H9 (cell line): ENCODE results near the gene PRDM11. TPM values are rescaled to one million over a fixed set of nuclear protein-coding genes. Genes with fewer than 3 reads are reported as not detected.

Experiments
- DNase-seq: peaks from one replicate; pipeline ENCODE4 v3.0.0-alpha.2; 2017
- H2AFZ ChIP-seq: one replicate; pipeline ENCODE4 v1.6.1; 2013; ENCODE audit warnings: mild to moderate bottlenecking, low read length, control low read depth, moderate library complexity
- H2AK5ac ChIP-seq: 2 replicates; pipeline ENCODE4 v1.6.1; 2013; ENCODE audit warnings: low read length, control low read depth, mixed read lengths; ENCODE audit not compliant: insufficient read length
- H2BK120ac ChIP-seq: one replicate; pipeline ENCODE4 v1.6.1; 2013; ENCODE audit warnings: low read depth, mild to moderate bottlenecking, low read length, control low read depth, inconsistent platforms; ENCODE audit not compliant: poor library complexity, severe bottlenecking
- H2BK12ac ChIP-seq: 2 replicates; pipeline ENCODE4 v1.6.1; 2013; ENCODE audit warnings: low read length, control low read depth, mixed read lengths, low read depth; ENCODE audit not compliant: insufficient read length
- H2BK15ac ChIP-seq: 2 replicates; pipeline ENCODE4 v1.6.1; 2013; ENCODE audit warnings: low read depth, low read length, control low read depth
- H2BK20ac ChIP-seq: one replicate; pipeline ENCODE4 v1.6.1; 2013; ENCODE audit warnings: low read depth, mild to moderate bottlenecking, low read length, control low read depth, inconsistent platforms; ENCODE audit not compliant: poor library complexity, severe bottlenecking
- H2BK5ac ChIP-seq: 2 replicates; pipeline ENCODE4 v1.6.1; 2013; ENCODE audit warnings: low read length, control low read depth, mixed read lengths; ENCODE audit not compliant: insufficient read length
- H3K14ac ChIP-seq: 2 replicates; pipeline ENCODE4 v1.6.1; 2013; ENCODE audit warnings: low read length, control low read depth; ENCODE audit not compliant: insufficient read depth
- H3K18ac ChIP-seq: 2 replicates; pipeline ENCODE4 v1.6.1; 2013; ENCODE audit warnings: low read depth, mild to moderate bottlenecking, mixed read lengths, low read length, control low read depth; ENCODE audit not compliant: insufficient read length
- H3K23ac ChIP-seq: 2 replicates; pipeline ENCODE4 v1.6.1; 2013; ENCODE audit warnings: low read length, control low read depth, mixed read lengths, low read depth; ENCODE audit not compliant: insufficient read length
- H3K23me2 ChIP-seq: 2 replicates; pipeline ENCODE4 v1.6.1; 2013; ENCODE audit warnings: low read depth, mild to moderate bottlenecking, mixed read lengths, low read length, control low read depth; ENCODE audit not compliant: insufficient read length, poor library complexity, severe bottlenecking
- H3K27ac ChIP-seq: 2 replicates; pipeline ENCODE4 v1.5.1; 2013; ENCODE audit warnings: low read length, control low read depth, mixed read lengths, low read depth; ENCODE audit not compliant: insufficient read length
- H3K27me3 ChIP-seq: 2 replicates; pipeline ENCODE4 v1.6.1; 2013; ENCODE audit warnings: low read length, control low read depth, inconsistent platforms; ENCODE audit not compliant: insufficient read depth
- H3K4ac ChIP-seq: 2 replicates; pipeline ENCODE4 v1.6.1; 2013; ENCODE audit warnings: low read depth, mild to moderate bottlenecking, control low read depth, inconsistent platforms, low read length, moderate library complexity
- H3K4me1 ChIP-seq: 2 replicates; pipeline ENCODE4 v1.6.1; 2013; ENCODE audit warnings: low read length, control low read depth, inconsistent platforms; ENCODE audit not compliant: insufficient read depth
- H3K4me2 ChIP-seq: 2 replicates; pipeline ENCODE4 v1.6.1; 2013; ENCODE audit warnings: low read length, control low read depth, mixed read lengths; ENCODE audit not compliant: insufficient read length, insufficient read depth
- H3K56ac ChIP-seq: 2 replicates; pipeline ENCODE4 v1.6.1; 2013; ENCODE audit warnings: low read depth, mild to moderate bottlenecking, mixed read lengths, low read length, control low read depth; ENCODE audit not compliant: insufficient read length
- H3K79me1 ChIP-seq: 2 replicates; pipeline ENCODE4 v1.6.1; 2013; ENCODE audit warnings: low read depth, mild to moderate bottlenecking, moderate library complexity, low read length, control low read depth, inconsistent platforms; ENCODE audit not compliant: insufficient read depth, poor library complexity, severe bottlenecking
- H3K79me2 ChIP-seq: 2 replicates; pipeline ENCODE4 v1.6.1; 2013; ENCODE audit warnings: low read length, control low read depth, inconsistent platforms; ENCODE audit not compliant: insufficient read depth
- H3K9ac ChIP-seq: 2 replicates; pipeline ENCODE4 v1.6.1; 2013; ENCODE audit warnings: low read length, control low read depth, mixed read lengths; ENCODE audit not compliant: insufficient read length; ENCODE audit errors: extremely low read depth
- H3K9me3 ChIP-seq: one replicate; pipeline ENCODE4 v1.6.1; 2013; ENCODE audit warnings: low read depth, low read length, inconsistent platforms; ENCODE audit not compliant: control insufficient read depth
- H3T11ph ChIP-seq: one replicate; pipeline ENCODE4 v1.6.1; 2013; ENCODE audit warnings: mild to moderate bottlenecking, low read length, control low read depth, inconsistent platforms
- H4K20me1 ChIP-seq: one replicate; pipeline ENCODE4 v1.6.1; 2013; ENCODE audit not compliant: control insufficient read depth, insufficient read length, insufficient read depth
- H4K5ac ChIP-seq: 2 replicates; pipeline ENCODE4 v1.6.1; 2013; ENCODE audit warnings: low read depth, mild to moderate bottlenecking, mixed read lengths, low read length, control low read depth; ENCODE audit not compliant: insufficient read length
- H4K8ac ChIP-seq: replicated peaks from 2 replicates; pipeline ENCODE4 v1.6.1; 2013; ENCODE audit warnings: low read length, control low read depth, mixed read lengths, low read depth; ENCODE audit not compliant: insufficient read length
- H4K91ac ChIP-seq: 2 replicates; pipeline ENCODE4 v1.6.1; 2013; ENCODE audit warnings: low read depth, mild to moderate bottlenecking, moderate library complexity, mixed read lengths, low read length, control low read depth; ENCODE audit not compliant: insufficient read length
- H3K27ac Mint-ChIP-seq, 3 experiments: 2 replicates in 2 of 3; 3 replicates in 1 of 3; pipeline ENCODE4 v1.8.0; 2020 to 2021; ENCODE audit warnings: mixed read lengths in 3 of 3, mild to moderate bottlenecking in 1 of 3, moderate library complexity in 1 of 3
- H3K27me3 Mint-ChIP-seq: 2 replicates; pipeline ENCODE4 v1.8.0; 2021; ENCODE audit warnings: low read depth, mild to moderate bottlenecking, moderate library complexity, mixed read lengths
- H3K36me3 Mint-ChIP-seq, 3 experiments: 2 replicates in 2 of 3; 3 replicates in 1 of 3; pipeline ENCODE4 v1.8.0; 2020 to 2021; ENCODE audit warnings: low read depth in 3 of 3, mixed read lengths in 3 of 3; ENCODE audit not compliant: insufficient read depth in 1 of 3
- H3K4me1 Mint-ChIP-seq, 2 experiments: 2 replicates each; pipeline ENCODE4 v1.8.0; 2020; ENCODE audit warnings: mixed read lengths in 2 of 2
- H3K4me3 Mint-ChIP-seq, 2 experiments: 2 replicates in 1 of 2; 3 replicates in 1 of 2; pipeline ENCODE4 v1.8.0; 2020 to 2021; ENCODE audit warnings: mild to moderate bottlenecking in 2 of 2, mixed read lengths in 2 of 2, moderate library complexity in 1 of 2
- H3K9me3 Mint-ChIP-seq, 2 experiments: 2 replicates in 1 of 2; 3 replicates in 1 of 2; pipeline ENCODE4 v1.8.0; 2020; ENCODE audit warnings: mild to moderate bottlenecking in 2 of 2, mixed read lengths in 2 of 2, moderate library complexity in 1 of 2
- CTCF ChIP-seq: fragments of 200-600 bp; sonication (generic); conservative IDR thresholded peaks from 3 replicates; pipeline ENCODE4 v1.8.0; 2021; ENCODE audit warnings: antibody characterized with exemption, mild to moderate bottlenecking
- WGBS: extraction: QIAGEN DNeasy Blood & Tissue Kit; methylation state at CpG from one replicate; pipeline ENCODE4 v1.1.7; 2013; ENCODE audit warnings: missing lambda C conversion rate, low lambda C conversion rate, mixed read lengths; ENCODE audit not compliant: insufficient read length; ENCODE audit errors: extremely low coverage; 5-methylcytosine and 5-hydroxymethylcytosine counted together
- total RNA-seq: library from RNA; stranded (reverse); gene quantifications from 2 replicates; pipeline ENCODE4 v1.2.1, GENCODE V29; 2021

Gene PRDM11
- total RNA-seq, 1 experiment from 2014 or later: 11.5 TPM

GRCh38 chr11:45239733-45240132, 93.3 kb downstream of the PRDM11 start:
- no peak overlapping the region for H3K14ac ChIP-seq
- H3K79me2 ChIP-seq: no peaks in the 10 kb centered on the region
- H2BK15ac ChIP-seq: no peak overlapping the region
- H3T11ph ChIP-seq: no peak overlapping the region
- no peak overlapping the region for H4K8ac ChIP-seq
- H3K4me1 ChIP-seq: no peaks in the 10 kb centered on the region
- Mint-ChIP-seq H3K4me1 (peaks cover 0 to 3% of the 10 kb centered on the region in 2 experiments; a peak in 2 of 4 replicates), H3K36me3 (no peaks in the 10 kb centered on the region), H3K9me3 (peaks cover 0 to 6% of the 10 kb centered on the region in 2 experiments; a peak in 1 of 5 replicates), H3K4me3 (no peak overlapping the region), H3K27me3 (peaks cover 20% of the 10 kb centered on the region), H3K27ac (no peak overlapping the region)
- H4K20me1 ChIP-seq: no peaks in the 10 kb centered on the region
- H3K4me2 ChIP-seq: no peak overlapping the region
- no peak overlapping the region for H2AFZ ChIP-seq
- no peaks in the 10 kb centered on the region for H3K23me2 ChIP-seq
- H3K79me1 ChIP-seq: no peaks in the 10 kb centered on the region
- no peak overlapping the region for H3K27ac ChIP-seq
- no peak overlapping the region for H3K56ac ChIP-seq
- H4K5ac ChIP-seq: no peak overlapping the region
- no CpG with 5 or more reads among the region's 1 CpG for WGBS
- no peak overlapping the region for H2BK12ac ChIP-seq
- H3K4ac ChIP-seq: no peak overlapping the region
- H3K23ac ChIP-seq: no peak overlapping the region
- H3K9me3 ChIP-seq: no peaks in the 10 kb centered on the region
- no peak overlapping the region for H2BK5ac ChIP-seq
- H2BK120ac ChIP-seq: no peak overlapping the region
- no peaks in the 10 kb centered on the region for H3K27me3 ChIP-seq
- H3K18ac ChIP-seq: no peak overlapping the region
- no peak for TF ChIP-seq CTCF
- H3K9ac ChIP-seq: no peak overlapping the region
- no peak overlapping the region for H2BK20ac ChIP-seq
- no peak overlapping the region for H2AK5ac ChIP-seq
- no peak overlapping the region for H4K91ac ChIP-seq
- no peak for DNase-seq
